ENCODE measurements around the gene HES3.

The HES3 gene

GRCh38 chr1:6269720-6270400, 25.9 kb downstream of the HES3 start:
- TF ChIP-seq CTCF (IDR thresholded peaks at IDR 0.05; ENCODE audit: insufficient read depth, low read length, poor library complexity, severe bottlenecking): no peak
- Histone ChIP-seq H3K27me3 (replicated peaks; ENCODE audit: control insufficient read depth, insufficient read depth, low read length) (no peaks in the 10 kb centered on the region), H3K4me3 (replicated peaks; ENCODE audit: low read depth, low read length) (no peak overlapping the region), H3K36me3 (ENCODE audit: control insufficient read depth, insufficient read depth, low read length) (no peaks in the 10 kb centered on the region; the same call in none of the 2 replicates)
- DNase-seq (ENCODE audit: extremely low read depth, insufficient read length): no peak

- Histone ChIP-seq H3K36me3 (ENCODE audit: control insufficient read depth, insufficient read depth, low read length) (no peaks in the 10 kb centered on the region; the same call in none of the 2 replicates), H3K4me3 (replicated peaks; ENCODE audit: low read depth, low read length) (no peak overlapping the region), H3K27me3 (replicated peaks; ENCODE audit: control insufficient read depth, insufficient read depth, low read length) (no peaks in the 10 kb centered on the region)
- no peak for TF ChIP-seq CTCF (IDR thresholded peaks at IDR 0.05; ENCODE audit: insufficient read depth, low read length, poor library complexity, severe bottlenecking)
- no peak for DNase-seq (ENCODE audit: extremely low read depth, insufficient read length)
These were observed 26.4 kb downstream of the HES3 start for GRCh38 chr1:6270401-6270800.

GRCh38 chr1:6271006-6271405, 27.0 kb downstream of the HES3 start:
- TF ChIP-seq CTCF (IDR thresholded peaks at IDR 0.05; ENCODE audit: insufficient read depth, low read length, poor library complexity, severe bottlenecking): no peak
- no peaks in the 10 kb centered on the region; the same call in none of the 2 replicates for H3K36me3 ChIP-seq (ENCODE audit: control insufficient read depth, insufficient read depth, low read length)
- H3K4me3 ChIP-seq (replicated peaks; ENCODE audit: low read depth, low read length): no peak overlapping the region
- DNase-seq (ENCODE audit: extremely low read depth, insufficient read length): no peak
- H3K27me3 ChIP-seq (replicated peaks; ENCODE audit: control insufficient read depth, insufficient read depth, low read length): no peaks in the 10 kb centered on the region

- no peak for TF ChIP-seq CTCF (IDR thresholded peaks at IDR 0.05; ENCODE audit: insufficient read depth, low read length, poor library complexity, severe bottlenecking)
- no peak overlapping the region for H3K4me3 ChIP-seq (replicated peaks; ENCODE audit: low read depth, low read length)
- H3K36me3 ChIP-seq (ENCODE audit: control insufficient read depth, insufficient read depth, low read length): no peaks in the 10 kb centered on the region; the same call in none of the 2 replicates
- no peak for DNase-seq (ENCODE audit: extremely low read depth, insufficient read length)
- H3K27me3 ChIP-seq (replicated peaks; ENCODE audit: control insufficient read depth, insufficient read depth, low read length): no peaks in the 10 kb centered on the region
These were observed 27.6 kb downstream of the HES3 start for GRCh38 chr1:6271554-6271953.

GRCh38 chr1:6272452-6272851, 28.5 kb downstream of the HES3 start:
- no peak for TF ChIP-seq CTCF (IDR thresholded peaks at IDR 0.05; ENCODE audit: insufficient read depth, low read length, poor library complexity, severe bottlenecking)
- Histone ChIP-seq H3K4me3 (replicated peaks; ENCODE audit: low read depth, low read length) (no peak overlapping the region), H3K36me3 (ENCODE audit: control insufficient read depth, insufficient read depth, low read length) (no peaks in the 10 kb centered on the region; the same call in none of the 2 replicates), H3K27me3 (replicated peaks; ENCODE audit: control insufficient read depth, insufficient read depth, low read length) (no peaks in the 10 kb centered on the region)
- no peak for DNase-seq (ENCODE audit: extremely low read depth, insufficient read length)

Measured in GM06990 (cell line).